K562 (cell line): ENCODE measurements around the gene MPHOSPH8. TPM values are rescaled to one million over a fixed set of nuclear protein-coding genes. Genes with fewer than 3 reads are reported as not detected.
A peak's percentile ranks its signal among the peaks of the same experiment; 100 is the strongest.

Source experiments
- ATAC-seq: fragments of 200-7000 bp; cut with Tn5 transposase; 3 replicates; pipeline ENCODE4 v1.9.1; 2020; ENCODE audit warnings: moderate library complexity
- BruUV-seq: library from RNA; stranded (reverse); fragments of 400-500 nt; replicated peaks from 2 replicates; lab custom pipeline; 2021; lab: Mats Ljungman, UMichigan
- CTCF ChIA-PET: fragments of 300-600 bp; formaldehyde crosslinking; extraction: SDS; loops from one replicate; lab custom pipeline; 2021; ENCODE audit warnings: low intra/inter-chr PET ratio; lab: Yijun Ruan, JAX
- POLR2A ChIA-PET: fragments of 300-600, 350-650 bp; sonication (Branson Sonifier 250); formaldehyde crosslinking; extraction: SDS; loops from one replicate; lab custom pipeline; 2021; ENCODE audit warnings: antibody characterized with exemption, inconsistent platforms; lab: Yijun Ruan, JAX
- DNase-seq, 4 experiments: peaks; one replicate each; pipeline versions ENCODE4 v3.0.0 to v3.0.0-alpha.2; 2011 to 2018; ENCODE audit warnings: low spot score in 3 of 4, mixed read lengths in 3 of 4; ENCODE audit errors: extremely low read depth in 1 of 4
- FAIRE-seq: peaks from 2 replicates; lab custom pipeline; 2011; peaks lifted over from hg19 to GRCh38; lab: Jason Lieb, UNC
- H2AFZ ChIP-seq: 2 replicates; pipeline ENCODE4 v1.6.0; 2011; ENCODE audit warnings: low read depth, low read length, control low read depth, inconsistent platforms
- H3K27ac ChIP-seq: fragments of 200-600 bp; 3 replicates; pipeline ENCODE4 v1.8.0; 2011; ENCODE audit warnings: low read depth, mild to moderate bottlenecking, control low read depth, inconsistent platforms, low read length, moderate library complexity, mixed read lengths; ENCODE audit errors: extremely low read depth
- H3K27me3 ChIP-seq, 2 experiments: fragments of 300-600 bp in 1 of 2; 2 replicates in 1 of 2; 3 replicates in 1 of 2; pipeline versions ENCODE4 v1.6.0 to v1.8.0; 2011; ENCODE audit warnings: inconsistent platforms in 2 of 2, low read length in 2 of 2, mild to moderate bottlenecking in 1 of 2, mixed read lengths in 1 of 2, moderate library complexity in 1 of 2; ENCODE audit not compliant: control insufficient read depth in 2 of 2, insufficient read depth in 2 of 2
- H3K36me3 ChIP-seq: fragments of 300-600 bp; 3 replicates; pipeline ENCODE4 v1.8.0; 2011; ENCODE audit warnings: mild to moderate bottlenecking, low read length, inconsistent platforms; ENCODE audit not compliant: control insufficient read depth, insufficient read depth
- H3K4me1 ChIP-seq, 2 experiments: fragments of 200-600 bp in 1 of 2; replicated peaks in 1 of 2; 2 replicates in 1 of 2; 3 replicates in 1 of 2; pipeline versions ENCODE4 v1.5.1 to v1.8.0; 2011; ENCODE audit warnings: inconsistent platforms in 2 of 2, low read length in 2 of 2, mild to moderate bottlenecking in 1 of 2, mixed read lengths in 1 of 2, moderate library complexity in 1 of 2; ENCODE audit not compliant: control insufficient read depth in 2 of 2, insufficient read depth in 2 of 2
- H3K4me2 ChIP-seq: 2 replicates; pipeline ENCODE4 v1.6.1; 2011; ENCODE audit warnings: low read length, control low read depth, inconsistent platforms, mixed read lengths; ENCODE audit not compliant: insufficient read depth
- H3K4me3 ChIP-seq: fragments of 200-600 bp; sonication (generic), shearing (Covaris generic); 2 replicates; pipeline ENCODE4 v1.5.1; 2016; ENCODE audit warnings: control low read depth, inconsistent platforms
- H3K79me2 ChIP-seq: fragments of 200-600 bp; 3 replicates; pipeline ENCODE4 v1.8.0; 2011; ENCODE audit warnings: low read length, inconsistent platforms; ENCODE audit not compliant: control insufficient read depth, insufficient read depth
- H3K9ac ChIP-seq, 2 experiments: 2 replicates each; pipeline versions ENCODE4 v1.6.0 to v1.6.1; 2011; ENCODE audit warnings: low read depth in 2 of 2, low read length in 2 of 2, control low read depth in 1 of 2, inconsistent platforms in 1 of 2, mild to moderate bottlenecking in 1 of 2, mixed read lengths in 1 of 2; ENCODE audit not compliant: insufficient read depth in 1 of 2
- H3K9me1 ChIP-seq: one replicate; pipeline ENCODE4 v1.6.0; 2011; ENCODE audit warnings: inconsistent platforms, mild to moderate bottlenecking, low read length, moderate library complexity; ENCODE audit not compliant: control insufficient read depth, insufficient read depth
- H3K9me3 ChIP-seq: replicated peaks from 2 replicates; pipeline ENCODE4 v1.5.1; 2011; ENCODE audit warnings: low read depth, low read length, inconsistent platforms; ENCODE audit not compliant: control insufficient read depth, insufficient read depth
- H4K20me1 ChIP-seq: replicated peaks from 2 replicates; pipeline ENCODE4 v1.6.1; 2011; ENCODE audit warnings: low read length, inconsistent platforms, mixed read lengths; ENCODE audit not compliant: control insufficient read depth, insufficient read depth
- MAX ChIP-seq: sonication (generic); formaldehyde crosslinking; IDR thresholded peaks from 2 replicates; pipeline ENCODE4 v1.9.0; 2022; ENCODE audit warnings: mild to moderate bottlenecking, missing genetic modification reagents
- MNT ChIP-seq, 2 experiments: fragments of 450-650 bp; conservative IDR thresholded peaks; 2 replicates each; pipeline ENCODE4 v1.6.1; 2017; ENCODE audit warnings: mild to moderate bottlenecking in 2 of 2, moderate library complexity in 2 of 2
- WGBS: fragments of 100-300 bp; shearing (Covaris generic); methylation state at CpG from one replicate; pipeline ENCODE4 v1.1.6; 2016; ENCODE audit warnings: low coverage, mixed read lengths; ENCODE audit not compliant: insufficient coverage; ENCODE audit errors: missing lambda C conversion rate; 5-methylcytosine and 5-hydroxymethylcytosine counted together
- in situ Hi-C: fragments of 300-500 bp; cut with MboI; formaldehyde crosslinking; loops from 4 replicates; pipeline ENCODE4 v1.15.0; 2018; ENCODE audit warnings: inconsistent platforms, mixed read lengths
- intact Hi-C: fragments of 100-400 bp; cut with micrococcal nuclease; formaldehyde crosslinking; loops from 2 replicates; pipeline ENCODE4 v1.14.2; 2022
- polyA plus RNA-seq, 8 experiments: library from polyadenylated mRNA; depleted of rRNA in 4 of 8; stranded (reverse) in 5 of 8; unstranded in 3 of 8; fragments of >200 nt; fragmentation: Nextera tagmentation in 2 of 8; fragmentation: Illumina TruSeq in 1 of 8; extraction: Ambion mirVana in 2 of 8; extraction: Trizol in 1 of 8; gene quantifications; 2 replicates each; pipeline versions ENCODE4 v1.2.1 to v1.2.3, GENCODE V29; 2011 to 2014; ENCODE audit warnings: inconsistent platforms in 1 of 8, missing spikeins in 1 of 8
- total RNA-seq, 7 experiments: library from RNA; depleted of rRNA in 6 of 7; stranded (reverse); fragments of >200 nt in 6 of 7; fragmentation: Illumina TruSeq in 2 of 7; extraction: Trizol in 2 of 7; gene quantifications; 2 replicates each; pipeline versions ENCODE4 v1.2.1 to v1.2.3, GENCODE V29; 2011 to 2021; ENCODE audit warnings: low replicate concordance in 1 of 7

Gene MPHOSPH8
- total and polyA plus RNA-seq, 9 of the 15 experiments (the other 6 are each of a cell fraction or from before 2014, with no cell fraction given), result 10.3 to 24.8 (median 16.6) TPM

DNA sequence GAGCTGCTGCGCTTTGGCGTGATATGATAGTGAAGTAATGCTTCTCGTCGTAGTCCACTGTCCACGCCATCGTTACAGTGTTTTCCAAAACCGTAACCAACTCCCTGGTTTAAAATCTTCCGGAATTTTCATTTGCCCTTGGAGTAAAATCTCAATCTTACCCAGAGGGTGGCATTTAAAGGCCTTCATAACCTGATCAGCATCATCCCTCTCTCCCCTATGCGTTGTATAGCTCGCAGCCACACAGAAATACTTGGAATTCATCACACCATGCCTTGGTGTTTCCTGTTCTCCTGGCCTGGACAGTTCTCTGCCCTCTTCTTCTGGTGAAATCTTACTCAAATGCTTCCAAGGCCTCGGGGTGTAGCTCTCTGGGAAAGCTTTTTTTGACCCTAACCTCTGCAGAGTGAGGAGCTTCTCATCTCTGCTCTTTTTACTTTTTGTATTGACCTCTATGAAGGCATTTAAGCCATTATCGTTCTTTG, 839 bp downstream of the MPHOSPH8 start:
- peak overlapping the region; percentile 85; the same call in 1 of the 2 replicates for H2AFZ ChIP-seq
- ATAC-seq (peak; percentile 53), DNase-seq (peak in 1 of 4 experiments; percentile 28), FAIRE-seq (no peak)
- H3K4me1 ChIP-seq, result peaks cover 0 to 4% of the 10 kb centered on the region in 2 experiments; a peak in 4 of 5 replicates
- peaks cover 55% of the 10 kb centered on the region for H3K79me2 ChIP-seq
- H3K27ac ChIP-seq, result peak overlapping the region; percentile 74
- no peaks in the 10 kb centered on the region for H3K27me3 ChIP-seq
- WGBS, result 0% methylated on average over 12 of the region's 12 CpGs
- CTCF ChIA-PET, result no interaction called here
- no peak for TF ChIP-seq MAX
- TF ChIP-seq MNT (conservative IDR thresholded peaks at IDR 0.05), result 0 out of 4 replicates have a peak, but pooled peaks of 1 of the 2 experiments have one; percentile 11
- peak overlapping the region; percentile 72 to 92 for H3K9ac ChIP-seq
- intact Hi-C loops, result no loop called here
- H3K4me2 ChIP-seq, result peak overlapping the region; percentile 98
- H3K9me1 ChIP-seq, result no peaks in the 10 kb centered on the region
- peak overlapping the region; percentile 79 for H3K4me3 ChIP-seq
- no peaks in the 10 kb centered on the region for H3K9me3 ChIP-seq
- H3K36me3 ChIP-seq, result peaks cover 9% of the 10 kb centered on the region; the same call in 1 of the 3 replicates
- POLR2A ChIA-PET, result interaction anchor here (0.8 to 1.5 kb wide), 2 partner anchors 11 to 32 kb away, joined by 4 to 6 read pairs; no protein-coding TSS in a partner anchor
- in situ Hi-C loops, result no loop called here
- no peaks in the 10 kb centered on the region for H4K20me1 ChIP-seq
- BruUV-seq, result no TSS peak
